ENCODE measurements around the gene GALNT9.

GRCh38 chr12:132316497-132317232 is 12.7 kb downstream of the GALNT9 start:
- TF ChIP-seq, protein P1, sequence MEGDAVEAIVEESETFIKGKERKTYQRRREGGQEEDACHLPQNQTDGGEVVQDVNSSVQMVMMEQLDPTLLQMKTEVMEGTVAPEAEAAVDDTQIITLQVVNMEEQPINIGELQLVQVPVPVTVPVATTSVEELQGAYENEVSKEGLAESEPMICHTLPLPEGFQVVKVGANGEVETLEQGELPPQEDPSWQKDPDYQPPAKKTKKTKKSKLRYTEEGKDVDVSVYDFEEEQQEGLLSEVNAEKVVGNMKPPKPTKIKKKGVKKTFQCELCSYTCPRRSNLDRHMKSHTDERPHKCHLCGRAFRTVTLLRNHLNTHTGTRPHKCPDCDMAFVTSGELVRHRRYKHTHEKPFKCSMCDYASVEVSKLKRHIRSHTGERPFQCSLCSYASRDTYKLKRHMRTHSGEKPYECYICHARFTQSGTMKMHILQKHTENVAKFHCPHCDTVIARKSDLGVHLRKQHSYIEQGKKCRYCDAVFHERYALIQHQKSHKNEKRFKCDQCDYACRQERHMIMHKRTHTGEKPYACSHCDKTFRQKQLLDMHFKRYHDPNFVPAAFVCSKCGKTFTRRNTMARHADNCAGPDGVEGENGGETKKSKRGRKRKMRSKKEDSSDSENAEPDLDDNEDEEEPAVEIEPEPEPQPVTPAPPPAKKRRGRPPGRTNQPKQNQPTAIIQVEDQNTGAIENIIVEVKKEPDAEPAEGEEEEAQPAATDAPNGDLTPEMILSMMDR (conservative IDR thresholded peaks at IDR 0.05 in 1 of 2, IDR thresholded peaks at IDR 0.05 in 1 of 2; ENCODE audit: low read depth in 1 of 2, low read length in 2 of 2), result no peak
- no peak for TF ChIP-seq EZH2 (IDR thresholded peaks at IDR 0.05; ENCODE audit: low read length, missing control alignments)
